GM12891 (cell line): ENCODE data around the gene CRTC3.

Source experiments
- POLR2A ChIP-seq: IDR thresholded peaks from 2 replicates; pipeline ENCODE4 v1.6.1; 2011; ENCODE audit warnings: low read depth, low read length, control low read depth
- POLR2AphosphoS5 ChIP-seq: IDR thresholded peaks from 2 replicates; pipeline ENCODE4 v1.6.1; 2011; ENCODE audit warnings: low read depth, low read length, control low read depth

- TF ChIP-seq POLR2AphosphoS5: no peak
- TF ChIP-seq POLR2A: no peak
Observed at GRCh38 chr15:90586948-90587347, 57.2 kb downstream of the CRTC3 start.
